ENCODE results near the gene NOX3. TPM values are rescaled to one million over a fixed set of nuclear protein-coding genes. Genes with fewer than 3 reads are reported as not detected.
"Not testable (repeated sequence)": the region's sequence is repeated elsewhere in the genome, so short reads cannot be mapped to it uniquely, and the experiment has no call there.

Gene NOX3
- total and polyA plus RNA-seq, 2 donors (not counting 1 experiment from before 2014, with no cell fraction given) = not detected

- H3K9me3 Mint-ChIP-seq (ENCODE audit: insufficient read depth) = peaks cover 6% of the 10 kb centered on the region
- no peaks in the 10 kb centered on the region for H3K79me2 ChIP-seq (ENCODE audit: control insufficient read depth, insufficient read depth, low read length)
- H3K4me3 Mint-ChIP-seq = no peak overlapping the region
- WGBS (ENCODE audit: insufficient coverage) = no CpG with 5 or more reads among the region's 1 CpG
- H3K4me1 ChIP-seq (ENCODE audit: control insufficient read depth in 2 of 2, insufficient read depth in 2 of 2, low read length in 2 of 2) = no peaks in the 10 kb centered on the region
- H3K27ac Mint-ChIP-seq = no peak overlapping the region
- intact Hi-C loops (cut with micrococcal nuclease) = no loop called here
- no peak overlapping the region for H3K9ac ChIP-seq (ENCODE audit: low read length)
- no peak for TF ChIP-seq CTCF (IDR thresholded peaks at IDR 0.05)
- H3K4me2 ChIP-seq (replicated peaks; ENCODE audit: low read depth, low read length, poor library complexity, severe bottlenecking) = no peak overlapping the region
- POLR2A ChIA-PET = no interaction called here
- no peak overlapping the region for H3K4me3 ChIP-seq (ENCODE audit: control extremely low read depth in 1 of 5, extremely low read depth in 1 of 5, insufficient read depth in 1 of 5, low read depth in 2 of 5, low read length in 4 of 5)
- H3K27me3 Mint-ChIP-seq = no peaks in the 10 kb centered on the region
- no peaks in the 10 kb centered on the region for H4K20me1 ChIP-seq (ENCODE audit: control insufficient read depth, insufficient read depth, low read length, poor library complexity, severe bottlenecking)
- no peaks in the 10 kb centered on the region for H3K27me3 ChIP-seq (replicated peaks in 1 of 4; ENCODE audit: control extremely low read depth in 1 of 4, control insufficient read depth in 3 of 4, insufficient read depth in 4 of 4, low read length in 3 of 4)
- peaks cover 0 to 22% (median 7%) of the 10 kb centered on the region in 3 donors for H3K9me3 ChIP-seq (ENCODE audit: control extremely low read depth in 1 of 3, control insufficient read depth in 2 of 3, insufficient read depth in 1 of 3, low read length in 2 of 3)
- H3K4me1 Mint-ChIP-seq = no peaks in the 10 kb centered on the region
- no peak for DNase-seq
- no peaks in the 10 kb centered on the region for H3K36me3 ChIP-seq (replicated peaks in 1 of 2; ENCODE audit: control extremely low read depth in 1 of 2, control insufficient read depth in 1 of 2, extremely low read depth in 1 of 2, insufficient read depth in 2 of 2, low read length in 1 of 2)
- no peak for ATAC-seq (ENCODE audit: low read depth)
- CTCF ChIA-PET = no interaction called here
- no peak overlapping the region for H3K27ac ChIP-seq (ENCODE audit: low read length in 2 of 2)
- H2AFZ ChIP-seq (ENCODE audit: insufficient read depth, low read depth, low read length, poor library complexity, severe bottlenecking) = no peak overlapping the region
Measured at GRCh38 chr6:155472886-155473285, 17.2 kb upstream of the NOX3 start.

GRCh38 chr6:155470979-155471616 lies 15.5 kb upstream of the NOX3 start:
- H3K4me1 ChIP-seq (ENCODE audit: control insufficient read depth in 2 of 2, insufficient read depth in 2 of 2, low read length in 2 of 2); H3K9ac ChIP-seq (ENCODE audit: low read length); H2AFZ ChIP-seq (ENCODE audit: insufficient read depth, low read depth, low read length, poor library complexity, severe bottlenecking); ATAC-seq (ENCODE audit: low read depth); H3K4me1 Mint-ChIP-seq; H3K4me2 ChIP-seq (replicated peaks; ENCODE audit: low read depth, low read length, poor library complexity, severe bottlenecking); DNase-seq; H3K4me3 ChIP-seq (ENCODE audit: control extremely low read depth in 1 of 5, extremely low read depth in 1 of 5, insufficient read depth in 1 of 5, low read depth in 2 of 5, low read length in 4 of 5); H3K36me3 ChIP-seq (replicated peaks in 1 of 2; ENCODE audit: control extremely low read depth in 1 of 2, control insufficient read depth in 1 of 2, extremely low read depth in 1 of 2, insufficient read depth in 2 of 2, low read length in 1 of 2); H3K79me2 ChIP-seq (ENCODE audit: control insufficient read depth, insufficient read depth, low read length); H3K27ac Mint-ChIP-seq; H4K20me1 ChIP-seq (ENCODE audit: control insufficient read depth, insufficient read depth, low read length, poor library complexity, severe bottlenecking); CTCF ChIA-PET; H3K27me3 ChIP-seq (replicated peaks in 1 of 4; ENCODE audit: control extremely low read depth in 1 of 4, control insufficient read depth in 3 of 4, insufficient read depth in 4 of 4, low read length in 3 of 4); POLR2A ChIA-PET; H3K9me3 Mint-ChIP-seq (ENCODE audit: insufficient read depth); H3K27ac ChIP-seq (ENCODE audit: low read length in 2 of 2); intact Hi-C loops (cut with micrococcal nuclease); H3K4me3 Mint-ChIP-seq; H3K27me3 Mint-ChIP-seq: not testable (repeated sequence)
- WGBS (ENCODE audit: insufficient coverage) = no CpG with 5 or more reads among the region's 5 CpGs
- H3K9me3 ChIP-seq (ENCODE audit: control extremely low read depth in 1 of 3, control insufficient read depth in 2 of 3, insufficient read depth in 1 of 3, low read length in 2 of 3) = peaks cover 0 to 25% (median 7%) of the 10 kb centered on the region in 3 donors

- ATAC-seq (ENCODE audit: low read depth); H4K20me1 ChIP-seq (ENCODE audit: control insufficient read depth, insufficient read depth, low read length, poor library complexity, severe bottlenecking); intact Hi-C loops (cut with micrococcal nuclease): not testable (repeated sequence)
Measured at GRCh38 chr6:155468543-155468942, 12.9 kb upstream of the NOX3 start.

More at GRCh38 chr6:155468543-155468942, 12.9 kb upstream of the NOX3 start:
- H3K27ac ChIP-seq (ENCODE audit: low read length in 2 of 2); H3K27me3 ChIP-seq (replicated peaks in 1 of 4; ENCODE audit: control extremely low read depth in 1 of 4, control insufficient read depth in 3 of 4, insufficient read depth in 4 of 4, low read length in 3 of 4); H3K4me3 ChIP-seq (ENCODE audit: control extremely low read depth in 1 of 5, extremely low read depth in 1 of 5, insufficient read depth in 1 of 5, low read depth in 2 of 5, low read length in 4 of 5); H3K79me2 ChIP-seq (ENCODE audit: control insufficient read depth, insufficient read depth, low read length); H3K4me3 Mint-ChIP-seq; H3K4me2 ChIP-seq (replicated peaks; ENCODE audit: low read depth, low read length, poor library complexity, severe bottlenecking); DNase-seq; H3K4me1 Mint-ChIP-seq; CTCF ChIA-PET; POLR2A ChIA-PET; H3K27me3 Mint-ChIP-seq; H3K27ac Mint-ChIP-seq; H3K4me1 ChIP-seq (ENCODE audit: control insufficient read depth in 2 of 2, insufficient read depth in 2 of 2, low read length in 2 of 2); H3K9ac ChIP-seq (ENCODE audit: low read length); H3K36me3 ChIP-seq (replicated peaks in 1 of 2; ENCODE audit: control extremely low read depth in 1 of 2, control insufficient read depth in 1 of 2, extremely low read depth in 1 of 2, insufficient read depth in 2 of 2, low read length in 1 of 2); H2AFZ ChIP-seq (ENCODE audit: insufficient read depth, low read depth, low read length, poor library complexity, severe bottlenecking): not testable (repeated sequence)
- peaks cover 0 to 28% (median 7%) of the 10 kb centered on the region in 3 donors for H3K9me3 ChIP-seq (ENCODE audit: control extremely low read depth in 1 of 3, control insufficient read depth in 2 of 3, insufficient read depth in 1 of 3, low read length in 2 of 3)
- peaks cover 13% of the 10 kb centered on the region for H3K9me3 Mint-ChIP-seq (ENCODE audit: insufficient read depth)
- WGBS (ENCODE audit: insufficient coverage) = 97% methylated on average over 3 of the region's 3 CpGs

Measured in B cell (primary cell).